COLO829 (cell line): ENCODE data around the gene HEPHL1.
"Not testable (repeated sequence)": the region's sequence is repeated elsewhere in the genome, so short reads cannot be mapped to it uniquely, and the experiment has no call there.

Experiments used
- DNase-seq: peaks from one replicate; pipeline ENCODE4 v3.0.0; 2012; ENCODE audit warnings: low spot score

The HEPHL1 gene

GRCh38 chr11:94020777-94021481 lies at the start of gene HEPHL1:
TSS of gene HEPHL1 (plus strand) at chr11:94021354. CDS start at chr11:94021369, 15 bp downstream.
- no peak for DNase-seq

- no peak for DNase-seq
These were observed 48.4 kb upstream of the HEPHL1 start for GRCh38 chr11:93972790-93973189.

- not testable (repeated sequence) for DNase-seq
These were observed 47.7 kb upstream of the HEPHL1 start for GRCh38 chr11:93973322-93974051.

GRCh38 chr11:93974759-93975158 lies 46.4 kb upstream of the HEPHL1 start:
- DNase-seq, result no peak

GRCh38 chr11:93976577-93977254 lies 44.4 kb upstream of the HEPHL1 start:
- not testable (repeated sequence) for DNase-seq

DNA sequence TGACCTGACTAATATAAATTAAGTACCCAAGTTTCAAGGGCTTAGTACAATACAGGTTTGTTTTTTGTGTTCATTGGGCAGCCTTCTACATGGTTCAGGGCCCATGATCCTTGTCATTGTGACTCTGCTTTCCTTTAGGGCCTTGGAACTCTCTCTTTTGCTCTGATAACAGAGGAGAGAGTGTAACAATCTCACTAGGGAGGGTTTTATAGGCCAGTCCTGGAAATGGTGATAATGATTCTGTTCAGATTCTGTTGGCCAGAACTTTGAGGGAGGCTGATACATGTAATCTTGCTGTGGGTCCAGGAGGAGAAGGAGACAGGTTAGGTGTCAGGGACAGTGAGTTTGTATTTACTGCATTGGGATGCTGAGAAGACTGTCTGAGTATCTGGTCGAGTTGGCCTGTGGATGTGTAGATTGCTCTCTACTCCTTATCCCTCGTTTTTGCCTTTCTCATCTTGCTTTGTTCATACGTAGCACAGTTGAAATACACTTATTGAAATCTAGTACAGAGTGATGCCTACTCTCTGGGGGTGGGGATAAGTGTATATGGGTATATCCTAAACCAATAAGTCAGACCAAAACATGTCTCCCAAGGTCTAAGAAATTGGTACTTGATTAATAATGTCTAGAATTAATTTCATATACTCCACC lies 37.5 kb upstream of the HEPHL1 start:
- DNase-seq, result no peak

DNA sequence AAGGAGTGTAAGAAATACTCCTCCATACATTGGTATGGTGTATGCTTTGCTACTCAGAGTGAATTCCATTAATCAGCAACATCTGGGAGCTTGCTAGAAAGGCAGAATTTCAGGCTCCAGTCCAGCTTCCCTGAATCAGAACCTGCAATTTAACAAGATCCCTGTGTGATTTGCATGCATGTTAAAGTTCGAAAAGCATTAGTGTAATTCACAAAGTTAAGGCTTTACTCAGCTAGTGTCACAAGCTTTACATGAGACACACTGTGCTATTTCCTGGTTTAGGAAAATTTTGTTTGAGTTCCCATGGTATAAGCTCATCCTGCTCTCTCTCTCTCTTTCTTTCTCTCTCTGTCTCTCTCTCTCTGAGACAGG lies 37.0 kb upstream of the HEPHL1 start:
- DNase-seq, result no peak

- DNase-seq, result no peak
These were observed 36.2 kb upstream of the HEPHL1 start for GRCh38 chr11:93984936-93985335.

- peak; percentile 66 for DNase-seq
These were observed 34.4 kb upstream of the HEPHL1 start for GRCh38 chr11:93986716-93987115.

DNA sequence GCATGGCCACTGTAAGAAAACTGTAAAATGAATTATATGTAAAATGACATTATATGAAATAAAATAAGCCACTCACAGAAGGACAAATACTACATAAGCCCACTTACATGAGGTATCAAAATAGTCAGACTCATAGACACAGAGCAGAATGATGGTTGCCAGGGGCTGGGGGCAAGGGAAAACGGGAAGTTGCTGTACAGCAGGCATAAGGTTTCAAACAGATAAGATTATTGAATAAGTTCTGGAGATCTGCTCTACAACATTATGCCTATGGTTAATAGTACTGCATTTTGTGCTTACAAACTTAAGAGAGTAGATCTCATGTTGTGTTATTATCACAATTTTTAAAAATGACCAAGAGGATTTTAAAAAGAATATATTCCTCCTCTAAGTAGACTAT lies 32.7 kb upstream of the HEPHL1 start:
- no peak for DNase-seq

- DNase-seq, result no peak
These were observed 32.2 kb upstream of the HEPHL1 start for GRCh38 chr11:93988912-93989311.

- no peak for DNase-seq
These were observed 27.4 kb upstream of the HEPHL1 start for GRCh38 chr11:93993747-93994146.

- DNase-seq, result no peak
These were observed 23.4 kb upstream of the HEPHL1 start for GRCh38 chr11:93997741-93998140.

DNA sequence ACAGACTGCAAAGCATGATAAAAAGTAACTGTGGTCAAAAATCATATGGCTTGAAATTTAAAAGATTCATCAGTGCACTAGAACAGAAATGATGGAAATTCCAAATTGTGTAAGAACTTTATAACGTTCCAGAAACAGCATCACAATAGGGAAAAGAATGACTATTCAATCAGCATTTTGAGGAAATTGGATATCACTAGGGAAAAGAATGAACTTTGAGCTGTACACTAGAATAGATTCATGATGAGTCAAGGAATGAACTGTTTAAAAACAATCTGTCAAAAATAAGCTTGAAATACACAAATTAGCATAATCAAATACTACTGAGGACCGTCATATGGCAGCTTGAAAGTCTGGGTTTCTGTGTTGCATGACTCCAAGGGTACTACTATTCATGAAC lies 20.5 kb upstream of the HEPHL1 start:
- no peak for DNase-seq

- DNase-seq, result no peak
These were observed 18.9 kb upstream of the HEPHL1 start for GRCh38 chr11:94002226-94002625.

GRCh38 chr11:94007426-94007825 lies 13.7 kb upstream of the HEPHL1 start:
- no peak for DNase-seq

- DNase-seq, result no peak
These were observed 13.2 kb upstream of the HEPHL1 start for GRCh38 chr11:94007906-94008305.

DNA sequence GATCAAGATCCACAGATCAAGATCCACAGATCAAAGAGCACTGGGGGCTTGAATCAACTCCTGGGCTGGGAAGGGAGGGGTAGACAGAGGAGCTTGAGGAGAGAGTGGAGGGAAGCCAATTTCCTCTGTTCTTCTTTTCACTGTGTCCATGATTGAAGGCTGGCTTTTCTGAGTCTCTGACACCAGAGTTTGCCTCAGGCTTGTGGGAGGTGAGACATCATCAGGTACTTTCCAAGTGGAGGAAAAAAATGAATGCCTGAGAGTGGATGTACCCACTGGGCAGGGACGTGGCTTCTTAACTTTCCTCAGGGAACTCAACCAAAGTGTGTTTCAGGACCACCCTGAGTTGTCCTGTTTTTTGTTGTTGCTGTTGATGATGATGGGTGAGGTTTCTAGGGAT lies 11.0 kb upstream of the HEPHL1 start:
- DNase-seq, result no peak

GRCh38 chr11:94011478-94011877 lies 9.7 kb upstream of the HEPHL1 start:
- DNase-seq, result no peak

DNA sequence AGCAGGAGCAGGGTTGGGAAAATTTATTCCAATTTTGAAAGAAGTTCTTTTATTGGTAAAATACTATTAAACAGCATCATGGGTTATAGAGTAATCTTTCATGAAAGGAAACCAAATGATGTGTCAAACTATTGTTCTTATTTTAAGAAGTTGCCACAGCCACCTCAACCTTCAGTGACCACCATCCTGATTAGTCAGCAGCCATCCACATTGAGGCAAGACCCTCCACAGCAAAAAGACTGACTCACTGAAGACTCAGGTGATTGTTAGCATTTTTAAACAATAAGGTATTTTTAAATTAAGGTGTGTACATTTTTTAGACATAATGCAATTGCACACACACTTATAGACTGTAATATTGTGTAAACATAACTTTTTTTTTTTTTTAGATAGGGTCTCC lies 3.7 kb upstream of the HEPHL1 start:
- DNase-seq, result no peak

DNA sequence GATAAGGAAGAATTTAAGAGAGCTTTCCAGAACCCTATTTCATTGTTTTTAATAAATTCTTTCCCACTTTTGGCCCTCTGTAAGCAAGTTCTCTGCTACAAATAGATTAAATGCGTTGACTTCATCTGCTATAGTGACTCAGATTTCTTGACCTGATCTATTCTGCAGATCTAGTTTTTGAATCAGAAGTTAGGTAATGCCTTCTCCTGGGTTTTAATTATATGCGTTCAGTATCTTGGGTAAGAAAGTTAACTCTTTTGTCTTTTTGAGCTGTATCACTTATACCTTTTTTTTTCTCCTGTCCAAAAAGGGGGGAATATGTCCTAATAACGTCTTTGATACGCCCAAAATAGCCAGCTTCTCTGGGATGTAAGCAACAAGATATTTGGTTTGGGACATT lies 2.4 kb upstream of the HEPHL1 start:
- DNase-seq, result no peak

GRCh38 chr11:94023856-94024255 lies 2.7 kb downstream of the HEPHL1 start:
- DNase-seq, result no peak

DNA sequence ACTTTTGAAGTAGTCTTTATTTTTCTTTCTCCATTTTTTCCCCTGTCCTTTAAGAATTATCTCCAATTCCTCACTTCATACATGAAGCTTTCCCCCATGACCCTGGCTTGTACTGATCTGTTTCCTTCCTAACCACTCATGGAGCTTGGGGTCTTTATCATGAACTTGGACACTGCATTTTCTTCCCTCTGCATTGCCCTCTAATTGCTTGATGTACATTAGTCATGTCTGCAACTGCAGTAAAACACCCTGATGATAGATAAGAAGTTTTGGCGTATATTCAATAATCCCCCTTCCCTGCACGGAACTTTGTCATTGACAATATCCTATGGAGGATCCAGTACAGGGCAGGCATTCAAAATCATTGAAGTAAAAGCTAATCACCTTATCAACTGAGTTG lies 3.4 kb downstream of the HEPHL1 start:
- DNase-seq, result no peak
